HG03103 (cell line): Measurements from ENCODE around the gene TRMT5.

ENCODE experiments used
- ATAC-seq: cut with Tn5 transposase; IDR thresholded peaks from one replicate; pipeline ENCODE4 v1.9.1; 2021; ENCODE audit warnings: low read depth; ENCODE audit not compliant: unreplicated experiment

Gene TRMT5, protein sequence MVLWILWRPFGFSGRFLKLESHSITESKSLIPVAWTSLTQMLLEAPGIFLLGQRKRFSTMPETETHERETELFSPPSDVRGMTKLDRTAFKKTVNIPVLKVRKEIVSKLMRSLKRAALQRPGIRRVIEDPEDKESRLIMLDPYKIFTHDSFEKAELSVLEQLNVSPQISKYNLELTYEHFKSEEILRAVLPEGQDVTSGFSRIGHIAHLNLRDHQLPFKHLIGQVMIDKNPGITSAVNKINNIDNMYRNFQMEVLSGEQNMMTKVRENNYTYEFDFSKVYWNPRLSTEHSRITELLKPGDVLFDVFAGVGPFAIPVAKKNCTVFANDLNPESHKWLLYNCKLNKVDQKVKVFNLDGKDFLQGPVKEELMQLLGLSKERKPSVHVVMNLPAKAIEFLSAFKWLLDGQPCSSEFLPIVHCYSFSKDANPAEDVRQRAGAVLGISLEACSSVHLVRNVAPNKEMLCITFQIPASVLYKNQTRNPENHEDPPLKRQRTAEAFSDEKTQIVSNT

DNA sequence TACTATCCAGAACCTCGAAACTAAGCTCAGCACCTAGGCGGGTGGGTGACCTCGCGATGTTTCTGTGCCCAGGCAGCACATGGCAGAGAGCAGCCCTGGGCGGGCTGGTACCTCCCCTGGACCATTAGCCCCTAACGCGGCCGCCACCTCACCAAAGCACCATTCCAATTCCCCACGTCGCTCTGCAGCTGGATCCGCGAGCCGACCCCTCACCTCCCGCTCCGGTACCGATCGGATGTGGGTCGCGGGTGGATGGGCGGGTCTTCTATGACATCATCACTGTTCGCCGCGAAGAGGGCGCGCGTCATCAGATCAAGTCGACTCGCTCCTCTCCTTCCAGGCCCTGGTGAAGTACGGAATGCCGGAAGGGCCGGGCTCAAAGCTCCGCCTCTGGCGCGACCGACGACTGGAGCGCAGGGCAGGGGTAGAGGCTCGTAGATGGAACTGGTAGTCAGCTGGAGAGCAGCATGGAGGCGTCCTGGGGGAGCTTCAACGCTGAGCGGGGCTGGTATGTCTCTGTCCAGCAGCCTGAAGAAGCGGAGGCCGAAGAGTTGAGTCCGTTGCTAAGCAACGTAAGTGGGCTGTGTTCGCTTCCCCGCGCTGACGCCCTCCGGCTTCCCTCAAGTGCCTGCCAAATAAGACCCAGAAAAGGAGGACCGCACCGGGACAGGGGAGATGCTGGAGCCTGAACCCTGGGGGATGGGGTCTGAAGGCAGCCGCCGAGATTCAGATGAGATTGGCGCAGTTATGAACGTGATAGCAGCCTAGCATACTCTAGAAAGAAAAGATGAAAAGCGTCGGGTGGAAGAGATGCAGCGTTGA, at the start of gene TRMT5, which contains the start of gene SLC38A6:
TSS of gene TRMT5 (minus strand) at position 269 of the 822 bp plus-strand sequence. CDS start at position 163, 106 bp downstream.
TSS of gene SLC38A6 (plus strand) at position 435 of the 822 bp plus-strand sequence. CDS start at position 468, 33 bp downstream.
- ATAC-seq = peak; percentile 85

DNA sequence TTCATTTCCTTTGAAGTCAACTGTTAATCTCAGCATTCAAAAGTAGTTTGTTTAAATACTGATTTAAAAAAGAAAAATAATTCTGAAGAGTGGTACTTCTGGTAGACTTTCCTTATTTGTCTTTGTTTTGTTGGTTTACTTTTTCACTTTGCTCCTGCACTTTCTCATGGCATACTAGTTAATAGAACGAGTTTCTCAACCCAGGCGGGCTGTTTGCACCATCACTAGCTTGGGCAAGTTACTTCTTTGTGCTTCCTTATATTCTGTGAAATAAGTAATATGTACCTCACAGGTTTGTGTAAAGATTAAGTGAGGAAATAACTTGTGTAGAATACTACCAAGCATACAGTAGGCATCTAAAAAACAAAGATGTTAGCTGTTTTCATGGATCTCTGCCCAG, 45.6 kb upstream of the TRMT5 start:
- ATAC-seq = no peak

DNA sequence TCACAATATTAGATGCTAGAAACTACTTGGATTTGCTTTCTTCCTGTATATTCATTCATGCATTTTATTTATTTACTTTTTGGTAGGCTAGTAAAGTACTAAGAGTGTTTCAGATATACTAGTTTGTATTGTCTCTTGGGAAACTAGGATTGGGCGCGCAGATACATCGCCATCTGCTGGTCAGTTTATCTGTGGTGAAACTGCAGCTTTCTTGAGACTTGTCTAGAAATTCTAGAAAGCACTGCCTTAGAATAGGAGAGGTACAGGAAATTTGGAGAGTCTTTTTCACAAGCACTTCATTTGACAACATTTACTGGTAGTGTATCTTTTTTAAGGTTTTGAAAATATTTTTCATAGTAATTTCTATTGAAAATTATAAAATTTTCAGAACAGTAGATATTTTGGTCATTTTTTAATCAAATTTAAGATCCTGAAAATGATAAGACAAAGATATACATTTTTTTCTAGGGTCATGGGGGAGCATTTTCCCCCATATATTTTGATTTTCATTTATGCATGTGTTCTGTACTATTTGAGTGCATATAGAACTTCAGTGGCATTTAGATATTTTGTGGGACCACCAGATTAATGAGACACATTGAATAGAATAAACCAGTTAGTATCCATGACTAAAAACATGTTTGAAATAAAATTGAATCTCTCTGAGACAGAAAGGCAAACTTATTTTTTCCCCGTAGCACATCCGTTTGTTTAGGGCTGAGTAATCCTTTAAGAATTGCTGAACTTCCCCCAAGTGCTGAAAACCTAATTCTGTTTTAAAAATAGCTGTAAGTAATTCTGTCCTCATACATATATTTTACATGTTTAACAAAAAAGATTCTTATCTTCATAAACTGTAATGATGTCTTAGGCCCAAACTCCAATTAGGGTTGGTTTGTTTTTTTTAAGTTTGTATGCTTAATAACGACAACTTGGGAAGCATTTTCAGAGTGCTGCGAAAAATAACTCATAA, 44.7 kb upstream of the TRMT5 start:
- ATAC-seq = no peak

DNA sequence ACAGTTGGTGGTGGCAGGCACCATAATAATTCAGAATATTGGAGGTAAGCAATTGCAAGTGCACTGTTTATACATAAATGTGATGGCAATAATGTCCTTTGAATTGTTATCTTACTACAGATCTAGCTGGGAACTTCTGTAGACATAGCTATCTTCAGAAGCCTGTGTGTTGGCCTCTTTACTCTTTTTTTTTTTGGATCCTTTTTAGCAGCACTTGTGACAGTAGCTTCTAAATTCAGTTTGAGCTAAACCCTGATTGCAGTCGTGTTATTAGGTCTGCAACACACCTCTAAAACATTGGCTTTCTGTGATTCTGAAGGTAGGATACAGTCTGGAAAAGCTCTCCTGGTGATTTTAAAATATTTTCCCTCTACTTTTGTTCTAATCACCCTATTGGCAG, 38.7 kb upstream of the TRMT5 start:
- ATAC-seq = no peak

DNA sequence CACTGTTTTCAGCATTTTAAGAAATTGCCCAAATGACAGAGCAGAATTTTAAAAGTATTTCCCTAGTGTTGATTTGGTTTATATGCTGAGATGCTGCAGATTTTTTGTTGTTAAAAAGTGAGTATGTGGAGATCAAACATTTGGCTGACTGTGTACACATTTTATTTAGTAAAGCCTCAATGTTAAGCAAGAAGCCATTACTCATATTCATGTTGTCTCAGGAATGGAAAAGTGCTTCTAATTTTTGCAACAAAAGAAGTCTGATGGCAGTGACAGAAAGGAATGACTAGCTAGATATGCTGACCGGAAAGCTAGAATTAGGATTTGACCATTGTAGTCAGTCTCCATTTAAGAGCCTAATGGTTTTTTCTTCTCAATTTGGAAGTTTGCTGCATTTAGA, 22.7 kb upstream of the TRMT5 start:
- ATAC-seq = no peak

DNA sequence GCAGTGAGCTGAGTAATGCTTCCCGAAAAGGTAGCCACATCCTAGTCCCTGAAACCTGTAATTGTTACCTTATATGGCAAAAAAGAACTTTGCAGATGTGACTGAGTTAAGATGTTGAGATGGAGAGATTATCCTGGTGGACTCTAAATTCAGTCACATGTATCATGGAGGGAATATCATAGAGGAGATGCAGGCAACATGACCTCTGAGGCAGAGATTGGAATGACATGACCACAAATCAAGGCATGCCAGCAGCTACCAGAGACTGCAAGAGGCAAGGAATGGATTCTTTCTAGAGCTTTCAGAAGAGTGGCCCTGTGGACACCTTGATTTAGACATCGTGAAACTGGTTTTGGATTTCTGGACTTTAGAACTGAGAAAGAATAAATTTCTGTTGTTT, 18.7 kb upstream of the TRMT5 start:
- ATAC-seq = no peak

DNA sequence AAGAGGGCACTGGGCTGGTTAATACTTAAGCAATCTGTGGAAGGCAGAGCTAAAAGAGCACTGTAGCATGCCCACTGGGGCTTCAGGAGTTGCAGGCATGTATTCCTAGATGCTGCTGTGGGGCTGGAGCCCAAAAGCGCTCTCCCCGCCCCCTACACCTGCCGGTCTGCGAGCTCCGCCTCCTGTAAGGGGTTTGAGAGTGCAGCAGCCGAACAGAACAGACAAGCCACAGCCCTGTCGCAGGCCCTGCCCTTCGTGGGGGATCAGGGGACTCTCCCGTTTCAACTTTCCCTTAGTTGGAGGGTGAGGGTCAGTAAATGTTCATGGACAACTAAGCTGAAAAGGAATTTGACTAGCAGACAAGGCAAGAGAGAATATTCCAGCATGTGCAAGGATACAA, 17.7 kb upstream of the TRMT5 start:
- no peak for ATAC-seq

DNA sequence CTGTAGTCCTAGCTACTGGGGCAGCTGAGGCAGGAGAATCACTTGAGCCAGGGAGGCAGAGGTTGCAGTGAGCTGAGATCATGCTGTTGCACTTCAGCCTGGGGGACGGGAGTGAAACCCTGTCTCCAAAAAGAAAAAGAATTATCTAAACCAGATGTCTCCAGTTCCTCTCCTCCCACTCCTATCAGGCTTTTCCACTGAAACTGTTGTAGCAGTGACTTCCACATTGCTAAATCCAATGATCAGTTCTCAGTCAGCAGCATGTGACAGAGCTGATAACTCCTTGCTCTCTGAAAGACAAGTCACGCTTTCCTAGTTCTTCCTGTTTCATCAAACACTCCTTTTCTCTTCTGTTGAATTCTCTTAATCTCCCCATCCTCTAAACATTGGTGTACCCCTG, 8.7 kb upstream of the TRMT5 start:
- ATAC-seq = no peak

DNA sequence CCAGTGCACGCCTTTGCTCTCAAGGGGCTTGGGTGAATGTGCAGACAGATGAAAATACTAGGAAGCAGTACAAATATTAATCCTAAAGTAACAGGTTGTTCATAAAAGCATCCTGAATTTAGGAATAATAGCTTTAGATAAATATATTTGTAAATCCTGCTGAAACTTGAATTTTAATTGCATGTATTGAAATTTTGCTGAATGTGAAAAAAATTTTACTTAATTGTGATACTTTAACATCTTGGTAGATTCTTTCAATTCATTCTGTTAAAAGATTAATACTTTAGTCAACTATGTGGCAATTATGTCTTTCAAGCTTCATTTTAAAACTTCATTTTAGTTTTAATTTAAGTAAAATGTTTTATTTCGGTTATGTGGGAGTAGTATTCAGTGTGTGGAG, 5.6 kb upstream of the TRMT5 start:
- ATAC-seq = no peak

DNA sequence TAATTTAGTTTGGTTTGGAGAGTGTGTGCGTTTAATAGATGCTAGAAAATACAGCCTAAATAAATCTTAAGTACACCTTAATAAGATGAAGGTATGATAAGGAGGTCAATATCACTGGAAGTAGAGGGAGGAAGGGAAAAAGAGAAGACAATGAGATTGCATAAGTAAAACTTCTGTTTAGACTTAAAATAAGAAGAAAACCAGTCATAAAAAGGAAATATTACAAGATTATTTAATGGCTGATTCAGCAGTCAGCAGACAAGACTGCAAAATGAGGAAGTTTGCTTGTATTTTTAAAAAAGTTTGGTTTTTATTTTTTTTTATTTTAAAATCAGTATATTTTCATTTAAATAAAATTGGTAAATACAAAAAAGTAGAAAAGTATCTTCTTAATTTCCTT, 3.3 kb upstream of the TRMT5 start:
- no peak for ATAC-seq

DNA sequence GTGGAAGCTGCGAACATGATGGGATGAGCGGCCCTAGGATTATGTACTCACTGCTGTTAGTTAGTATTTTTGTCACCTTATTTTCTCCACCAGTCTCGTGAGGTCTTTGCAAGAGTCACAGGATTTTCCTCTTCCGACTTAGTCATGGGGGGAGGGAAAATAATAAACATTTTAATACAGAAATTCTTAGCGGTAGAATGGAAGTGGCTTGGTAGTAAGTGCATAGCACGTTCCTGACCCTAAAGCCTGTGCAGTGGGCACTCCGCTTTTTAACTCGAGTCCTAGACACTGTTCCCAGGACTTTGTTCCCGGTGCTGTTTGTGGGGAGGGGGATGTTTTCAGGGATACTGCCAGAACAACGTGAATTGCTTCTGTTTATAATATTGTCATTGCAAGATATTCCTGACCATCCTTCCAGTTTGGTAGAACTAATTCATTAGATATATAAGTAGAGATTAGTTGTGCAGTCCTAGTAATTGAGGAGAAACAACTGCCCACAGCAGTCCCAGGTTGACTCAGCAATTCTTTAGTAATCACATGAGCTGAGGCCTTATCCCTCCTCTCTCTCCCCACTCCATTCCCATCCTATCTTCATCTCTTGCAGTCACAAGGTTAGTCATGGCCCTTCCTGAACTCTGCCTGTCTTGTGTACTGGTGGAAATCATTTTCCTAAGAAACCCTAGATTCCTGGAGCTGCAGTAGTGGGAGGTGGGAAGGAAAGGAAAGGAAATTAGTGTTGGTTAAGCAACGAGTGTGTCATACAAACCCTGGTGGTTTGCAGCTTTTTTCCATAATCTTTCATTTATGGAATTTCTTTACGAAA, 965 bp upstream of the TRMT5 start:
- ATAC-seq = no peak

DNA sequence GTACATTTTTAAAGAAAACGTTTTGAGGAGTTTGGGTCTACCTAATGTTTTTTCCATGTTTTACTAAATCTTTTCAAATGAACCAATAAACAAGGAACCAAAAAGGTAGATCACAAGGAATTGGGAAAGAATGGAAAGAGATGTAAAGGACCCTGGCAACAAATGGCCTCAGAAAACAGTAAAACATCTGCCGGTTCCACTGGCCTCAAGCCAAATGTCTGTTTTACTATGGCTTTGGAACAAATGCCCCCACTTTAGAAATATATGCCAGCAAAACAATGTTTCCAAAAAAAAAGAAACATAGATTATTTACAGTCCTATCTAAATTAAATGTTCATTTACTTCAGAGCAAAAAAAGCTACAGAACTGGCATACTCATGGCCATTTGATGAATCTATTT, 3.0 kb downstream of the TRMT5 start:
- no peak for ATAC-seq

DNA sequence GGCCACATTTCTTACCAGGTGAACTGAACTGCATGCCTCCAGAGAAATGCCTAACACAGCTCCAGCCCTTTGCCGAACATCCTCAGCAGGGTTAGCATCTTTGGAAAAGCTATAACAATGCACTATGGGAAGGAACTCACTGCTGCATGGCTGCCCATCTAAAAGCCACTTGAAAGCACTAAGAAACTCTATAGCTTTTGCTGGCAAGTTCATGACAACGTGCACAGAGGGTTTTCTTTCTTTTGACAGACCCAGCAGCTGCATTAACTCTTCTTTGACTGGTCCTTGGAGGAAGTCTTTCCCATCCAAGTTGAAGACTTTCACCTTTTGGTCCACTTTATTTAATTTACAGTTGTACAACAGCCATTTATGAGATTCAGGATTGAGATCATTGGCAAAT, 5.3 kb downstream of the TRMT5 start:
- ATAC-seq = no peak

DNA sequence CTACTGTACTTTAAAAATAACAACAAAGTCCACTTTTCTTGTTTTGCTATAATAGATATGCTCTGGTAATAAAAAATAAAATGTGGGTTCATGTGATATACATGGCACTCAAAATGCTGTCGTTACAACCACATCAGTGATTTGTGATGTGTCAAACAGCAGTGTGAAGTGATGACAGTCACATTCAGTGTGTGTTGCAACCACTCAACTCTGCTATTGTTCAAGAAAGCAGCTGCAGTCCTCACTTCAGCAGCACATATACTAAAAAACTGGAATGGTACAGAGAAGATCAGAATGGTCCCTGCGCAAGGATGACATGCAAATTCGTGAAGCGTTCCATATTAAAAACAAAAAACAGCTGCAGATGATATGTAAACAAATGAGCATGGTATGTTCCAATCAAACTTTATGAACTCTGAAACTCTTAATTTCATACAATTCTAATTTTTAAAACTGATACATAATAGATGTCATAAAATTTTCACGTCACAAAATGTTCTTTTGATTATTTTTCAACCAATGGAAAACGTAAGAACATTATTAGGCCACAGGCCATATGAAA, 6.7 kb downstream of the TRMT5 start:
- no peak for ATAC-seq

DNA sequence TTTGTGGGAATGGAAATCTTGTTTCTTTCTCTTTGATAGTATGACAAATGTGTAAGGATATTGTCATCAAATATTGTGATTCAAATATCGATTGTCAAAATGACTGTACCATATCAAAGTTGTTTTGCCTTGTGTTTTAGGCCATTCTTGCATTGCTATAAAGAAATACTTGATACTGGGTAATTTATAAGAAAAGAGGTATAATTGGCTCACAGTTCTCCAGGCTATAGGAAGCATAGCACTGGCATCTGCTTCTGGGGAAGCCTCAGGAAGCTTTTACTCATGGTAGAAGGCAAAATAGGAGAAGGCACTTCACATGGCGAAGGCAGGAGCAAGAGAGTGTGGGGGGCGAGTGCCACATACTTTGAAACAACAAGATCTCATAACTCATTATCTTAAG, 7.8 kb downstream of the TRMT5 start:
- ATAC-seq = no peak

DNA sequence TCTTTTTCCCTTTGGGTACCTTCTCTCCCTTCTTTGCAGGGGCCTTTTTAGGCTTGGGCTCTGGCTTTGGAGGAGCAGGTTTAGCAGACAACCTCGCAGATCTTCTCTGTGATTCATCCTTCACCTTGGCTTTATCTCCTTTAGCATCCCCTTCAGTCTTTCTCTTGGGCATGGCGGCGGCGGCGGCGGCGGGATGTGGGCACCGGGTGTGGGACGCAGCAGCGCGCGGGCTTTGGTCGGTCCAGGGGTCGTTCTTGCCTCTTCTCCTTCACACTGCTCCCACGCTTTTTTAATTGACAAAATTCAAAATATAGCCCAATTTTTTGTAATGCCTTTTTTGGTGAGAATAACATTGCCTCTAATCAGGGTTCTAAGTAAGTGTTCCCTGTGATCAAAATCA, 8.6 kb downstream of the TRMT5 start:
- no peak for ATAC-seq

DNA sequence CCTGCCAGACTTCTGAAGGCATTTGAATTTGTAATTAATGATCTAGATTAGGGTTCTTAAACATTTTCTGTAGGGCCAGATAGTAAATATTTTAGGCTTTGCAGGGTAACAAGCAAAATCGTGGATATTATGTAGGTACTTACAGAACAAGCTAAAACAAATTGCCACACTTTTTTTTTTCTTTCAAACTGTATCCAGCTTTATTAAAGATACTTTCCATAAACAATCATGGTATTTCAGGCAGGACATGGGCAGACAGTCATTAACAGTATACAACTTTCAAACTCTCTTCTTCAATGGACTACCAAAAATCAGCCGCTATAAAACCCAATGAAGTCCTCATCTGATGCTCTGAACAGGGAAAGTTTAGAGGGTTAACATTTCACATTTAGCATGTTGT, 9.6 kb downstream of the TRMT5 start:
- no peak for ATAC-seq

DNA sequence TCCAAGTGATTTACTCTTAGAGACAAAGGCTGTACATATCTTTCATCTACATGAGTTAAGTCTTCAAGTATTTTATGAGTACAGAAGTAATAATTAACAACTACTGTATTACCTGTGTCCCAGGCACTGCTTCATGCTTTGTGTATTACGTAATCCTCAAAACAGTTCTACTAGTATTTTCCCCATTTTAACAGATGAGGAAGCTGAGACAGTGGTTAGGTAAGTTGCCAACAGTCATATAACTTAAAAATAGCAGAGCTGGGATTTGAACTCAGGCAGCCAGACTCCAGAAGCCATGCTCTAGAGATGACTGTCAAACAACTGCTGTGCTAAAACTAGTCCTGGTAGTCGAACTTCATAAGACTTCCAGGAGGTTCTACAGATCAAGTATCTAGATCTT, 10.7 kb downstream of the TRMT5 start:
- ATAC-seq = no peak

DNA sequence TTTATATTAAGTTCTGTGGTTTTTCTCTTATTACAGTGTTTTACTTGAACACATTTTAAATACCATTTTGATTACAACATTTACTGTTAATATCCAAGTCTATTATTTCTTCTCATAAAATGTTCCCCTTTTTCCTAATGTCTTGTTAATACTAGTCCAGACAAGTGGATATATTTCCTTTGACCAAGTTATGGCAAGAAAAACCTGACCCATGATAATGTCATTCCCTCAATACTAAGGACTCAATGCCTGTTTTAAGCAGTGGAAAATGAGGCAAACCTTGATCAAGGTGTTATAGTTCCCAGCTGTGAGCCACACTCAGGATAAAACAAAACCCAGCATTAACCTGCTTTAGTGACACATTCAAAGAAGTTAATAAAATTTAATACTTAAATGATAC, 12.2 kb downstream of the TRMT5 start:
- no peak for ATAC-seq
